ENCODE measurements around the gene DOC2B. TPM values are rescaled to one million over a fixed set of nuclear protein-coding genes. Genes with fewer than 3 reads are reported as not detected.

The DOC2B gene
- total and polyA plus RNA-seq, 2 experiments from 2014 or later: 0.42 to 3.8 TPM

DNA sequence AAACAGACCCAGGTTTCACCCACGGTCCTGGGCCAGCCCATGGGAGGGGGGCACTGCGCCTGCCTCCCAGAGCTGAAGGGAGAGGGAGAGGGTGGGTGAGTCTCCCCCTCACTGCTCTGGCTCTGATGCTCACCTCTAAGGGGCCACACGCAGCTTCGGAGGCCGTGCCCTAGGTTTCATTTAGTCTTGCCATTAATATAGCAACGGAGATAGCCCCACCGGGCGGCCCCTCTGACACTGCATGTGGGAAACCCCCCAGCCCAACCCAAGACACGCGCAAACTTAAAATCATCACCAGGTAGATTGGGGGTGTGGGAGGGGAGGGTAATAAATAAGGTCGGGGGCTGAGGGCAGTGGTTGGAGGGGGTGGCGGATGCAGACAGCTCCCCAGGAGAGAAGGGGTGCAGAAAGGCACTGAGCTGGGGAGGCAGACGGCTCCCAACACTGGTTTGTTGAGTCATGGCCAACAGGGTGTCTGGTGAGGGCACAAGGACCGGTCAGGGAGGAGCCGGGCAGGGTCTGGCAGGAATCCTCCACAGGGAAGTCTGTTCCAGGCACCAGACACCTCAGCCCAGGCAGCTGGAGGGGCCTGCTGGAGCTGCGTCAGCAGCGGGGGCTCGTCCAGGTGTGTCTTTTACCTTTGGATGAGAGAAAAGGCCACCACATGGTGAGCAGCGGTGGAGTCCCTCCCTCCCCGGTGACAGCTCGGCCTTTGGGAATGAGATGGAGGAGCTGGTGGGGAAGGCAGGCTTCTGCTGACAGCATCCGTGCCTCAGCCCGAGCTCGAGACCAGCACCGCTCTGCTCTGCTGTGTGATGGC lies 32.0 kb upstream of the DOC2B start:
- no peaks in the 10 kb centered on the region for H3K27me3 ChIP-seq (ENCODE audit: insufficient read depth)
- TF ChIP-seq POLR2AphosphoS5 (IDR thresholded peaks at IDR 0.05; ENCODE audit: low read depth) (no peak), ZNF331 (CRISPR knock-in tag; IDR thresholded peaks at IDR 0.05; ENCODE audit: low read depth) (no peak), ZNF114 (CRISPR knock-in tag; IDR thresholded peaks at IDR 0.05) (no peak)
- TF ChIP-seq, protein P1, sequence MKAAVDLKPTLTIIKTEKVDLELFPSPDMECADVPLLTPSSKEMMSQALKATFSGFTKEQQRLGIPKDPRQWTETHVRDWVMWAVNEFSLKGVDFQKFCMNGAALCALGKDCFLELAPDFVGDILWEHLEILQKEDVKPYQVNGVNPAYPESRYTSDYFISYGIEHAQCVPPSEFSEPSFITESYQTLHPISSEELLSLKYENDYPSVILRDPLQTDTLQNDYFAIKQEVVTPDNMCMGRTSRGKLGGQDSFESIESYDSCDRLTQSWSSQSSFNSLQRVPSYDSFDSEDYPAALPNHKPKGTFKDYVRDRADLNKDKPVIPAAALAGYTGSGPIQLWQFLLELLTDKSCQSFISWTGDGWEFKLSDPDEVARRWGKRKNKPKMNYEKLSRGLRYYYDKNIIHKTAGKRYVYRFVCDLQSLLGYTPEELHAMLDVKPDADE (IDR thresholded peaks at IDR 0.05): no peak
- peaks cover 4% of the 10 kb centered on the region; the same call in 2 of the 3 replicates for H3K4me1 Mint-ChIP-seq
- H3K36me3 Mint-ChIP-seq (ENCODE audit: low read depth): peaks cover 33% of the 10 kb centered on the region
- H3K27me3 Mint-ChIP-seq (ENCODE audit: insufficient read depth, low read depth, poor library complexity): peaks cover 4% of the 10 kb centered on the region
- H2AFZ ChIP-seq: no peak overlapping the region
- H3K79me2 ChIP-seq (replicated peaks; ENCODE audit: insufficient read depth): no peaks in the 10 kb centered on the region
- no peaks in the 10 kb centered on the region for H3F3A ChIP-seq (replicated peaks; ENCODE audit: low read depth)
- no peak for DNase-seq (ENCODE audit: low spot score)
- H3K4me3 Mint-ChIP-seq: no peak overlapping the region
- H3K9me2 ChIP-seq (ENCODE audit: insufficient read depth): peaks cover 4% of the 10 kb centered on the region; the same call in 1 of the 2 replicates
- no peak overlapping the region for H3K27ac Mint-ChIP-seq
- no peak for ATAC-seq
- no peak overlapping the region for H3K27ac ChIP-seq (ENCODE audit: low read depth)
- H4K20me1 ChIP-seq (replicated peaks; ENCODE audit: insufficient read depth): no peaks in the 10 kb centered on the region
- no peak overlapping the region for H3K4me3 ChIP-seq
- H3K4me2 ChIP-seq: no peak overlapping the region
- no peaks in the 10 kb centered on the region for H3K36me3 ChIP-seq (ENCODE audit: insufficient read depth)
- H3K9me3 Mint-ChIP-seq: peaks cover 4% of the 10 kb centered on the region; the same call in 1 of the 3 replicates
- peaks cover 9% of the 10 kb centered on the region for H3K4me1 ChIP-seq (ENCODE audit: insufficient read depth)

DNA sequence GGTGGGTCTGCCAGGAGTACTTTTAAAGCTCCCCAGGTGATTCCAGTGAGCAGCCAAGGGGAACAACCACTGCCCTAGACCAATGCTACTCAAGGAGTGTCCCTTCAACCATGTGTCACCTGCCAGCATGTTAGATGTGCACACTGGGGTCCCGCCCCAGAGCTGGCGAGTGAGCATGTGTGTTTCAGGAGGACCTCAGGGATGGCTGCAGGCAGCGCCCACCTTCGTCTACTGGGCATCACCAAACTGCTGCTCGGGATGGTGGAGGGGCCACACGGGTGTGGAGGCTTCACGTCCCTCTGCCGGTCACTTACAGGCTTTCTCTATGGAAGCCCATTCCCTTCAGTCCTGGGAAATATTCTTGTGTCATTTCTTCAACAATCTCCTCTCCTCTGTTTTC lies 29.0 kb upstream of the DOC2B start:
- no peaks in the 10 kb centered on the region for H3K27me3 ChIP-seq (ENCODE audit: insufficient read depth)
- Mint-ChIP-seq H3K4me1 (peaks cover 4% of the 10 kb centered on the region; the same call in 2 of the 3 replicates), H3K27me3 (ENCODE audit: insufficient read depth, low read depth, poor library complexity) (peaks cover 2% of the 10 kb centered on the region), H3K4me3 (no peak overlapping the region), H3K27ac (no peak overlapping the region), H3K9me3 (peaks cover 17% of the 10 kb centered on the region), H3K36me3 (ENCODE audit: low read depth) (peaks cover 43% of the 10 kb centered on the region)
- TF ChIP-seq, protein P2, sequence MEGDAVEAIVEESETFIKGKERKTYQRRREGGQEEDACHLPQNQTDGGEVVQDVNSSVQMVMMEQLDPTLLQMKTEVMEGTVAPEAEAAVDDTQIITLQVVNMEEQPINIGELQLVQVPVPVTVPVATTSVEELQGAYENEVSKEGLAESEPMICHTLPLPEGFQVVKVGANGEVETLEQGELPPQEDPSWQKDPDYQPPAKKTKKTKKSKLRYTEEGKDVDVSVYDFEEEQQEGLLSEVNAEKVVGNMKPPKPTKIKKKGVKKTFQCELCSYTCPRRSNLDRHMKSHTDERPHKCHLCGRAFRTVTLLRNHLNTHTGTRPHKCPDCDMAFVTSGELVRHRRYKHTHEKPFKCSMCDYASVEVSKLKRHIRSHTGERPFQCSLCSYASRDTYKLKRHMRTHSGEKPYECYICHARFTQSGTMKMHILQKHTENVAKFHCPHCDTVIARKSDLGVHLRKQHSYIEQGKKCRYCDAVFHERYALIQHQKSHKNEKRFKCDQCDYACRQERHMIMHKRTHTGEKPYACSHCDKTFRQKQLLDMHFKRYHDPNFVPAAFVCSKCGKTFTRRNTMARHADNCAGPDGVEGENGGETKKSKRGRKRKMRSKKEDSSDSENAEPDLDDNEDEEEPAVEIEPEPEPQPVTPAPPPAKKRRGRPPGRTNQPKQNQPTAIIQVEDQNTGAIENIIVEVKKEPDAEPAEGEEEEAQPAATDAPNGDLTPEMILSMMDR (conservative IDR thresholded peaks at IDR 0.05; ENCODE audit: low read depth in 2 of 2): no peak
- TF ChIP-seq STAT1 (IDR thresholded peaks at IDR 0.05; ENCODE audit: unreplicated experiment) (no peak), POLR2AphosphoS5 (IDR thresholded peaks at IDR 0.05; ENCODE audit: low read depth) (no peak), CREB1 (CRISPR knock-in tag; IDR thresholded peaks at IDR 0.05; ENCODE audit: low read depth) (no peak), EZH2phosphoT487 (IDR thresholded peaks at IDR 0.05; ENCODE audit: unreplicated experiment) (no peak), NANOG (IDR thresholded peaks at IDR 0.05; ENCODE audit: borderline replicate concordance) (no peak), ZNF331 (CRISPR knock-in tag; IDR thresholded peaks at IDR 0.05; ENCODE audit: low read depth) (no peak), EZH2 (IDR thresholded peaks at IDR 0.05; ENCODE audit: low read depth, unreplicated experiment) (no peak)
- no peaks in the 10 kb centered on the region for H3K36me3 ChIP-seq (ENCODE audit: insufficient read depth)
- H3K4me2 ChIP-seq: no peak overlapping the region
- peaks cover 9% of the 10 kb centered on the region for H3K4me1 ChIP-seq (ENCODE audit: insufficient read depth)
- no peaks in the 10 kb centered on the region for H4K20me1 ChIP-seq (replicated peaks; ENCODE audit: insufficient read depth)
- no peak overlapping the region for H3K27ac ChIP-seq (ENCODE audit: low read depth)
- DNase-seq (ENCODE audit: low spot score): no peak
- no peaks in the 10 kb centered on the region for H3K9me2 ChIP-seq (ENCODE audit: insufficient read depth)
- no peaks in the 10 kb centered on the region for H3K79me2 ChIP-seq (replicated peaks; ENCODE audit: insufficient read depth)
- H3F3A ChIP-seq (replicated peaks; ENCODE audit: low read depth): no peaks in the 10 kb centered on the region
- H3K4me3 ChIP-seq: no peak overlapping the region
- no peak for ATAC-seq
- H2AFZ ChIP-seq: no peak overlapping the region

Measured in GM23338 (cell line).